A549 (cell line): ENCODE measurements around the gene PARD3B. TPM values are rescaled to one million over a fixed set of nuclear protein-coding genes. Genes with fewer than 3 reads are reported as not detected.

ENCODE experiments used
- ATAC-seq, 2 experiments: fragments of 200-7000 bp in 1 of 2; fragments of >200 bp in 1 of 2; cut with Nextera tagmentation in 1 of 2; cut with Tn5 transposase in 1 of 2; 3 replicates each; pipeline versions ENCODE4 v1.8.0 to v1.9.1; 2018 to 2020; ENCODE audit warnings: mild to moderate bottlenecking in 1 of 2, moderate library complexity in 1 of 2
- CTCF ChIA-PET: fragments of 300-600 bp; sonication (Branson Sonifier 250); formaldehyde crosslinking; extraction: SDS; loops from one replicate; lab custom pipeline; 2021; ENCODE audit warnings: antibody characterized with exemption, inconsistent platforms; lab: Yijun Ruan, JAX
- POLR2A ChIA-PET: fragments of 350-600 bp; formaldehyde crosslinking; extraction: SDS; loops from one replicate; lab custom pipeline; 2021; ENCODE audit warnings: antibody characterized with exemption, inconsistent platforms; lab: Yijun Ruan, JAX
- DNase-seq, 2 experiments: peaks; one replicate each; pipeline versions ENCODE4 v3.0.0 to v3.0.0-alpha.2; 2011 to 2016; ENCODE audit warnings: low read depth in 1 of 2, low spot score in 1 of 2
- FAIRE-seq: peaks from 2 replicates; lab custom pipeline; 2011; peaks lifted over from hg19 to GRCh38; lab: Jason Lieb, UNC
- H3K27ac ChIP-seq, 2 experiments: fragments of >200 bp; sonication (Bioruptor Twin); formaldehyde crosslinking; 3 replicates each; pipeline ENCODE4 v1.5.1; 2016 to 2017
- H3K4me1 ChIP-seq: fragments of >200 bp; sonication (Bioruptor Twin); formaldehyde crosslinking; 3 replicates; pipeline ENCODE4 v1.6.1; 2016
- H3K4me2 ChIP-seq: fragments of >200 bp; sonication (Bioruptor Twin); formaldehyde crosslinking; 3 replicates; pipeline ENCODE4 v1.6.1; 2016
- H3K4me3 ChIP-seq: fragments of >200 bp; sonication (Bioruptor Twin); formaldehyde crosslinking; 3 replicates; pipeline ENCODE4 v1.5.1; 2016
- H3K9me3 ChIP-seq: fragments of >200 bp; sonication (Bioruptor Twin); formaldehyde crosslinking; 3 replicates; pipeline ENCODE4 v1.6.1; 2016
- ATOH8 ChIP-seq: fragments of 250-450 bp; sonication (Bioruptor Pico); IDR thresholded peaks from 2 replicates; pipeline ENCODE4 v1.5.0; 2020; ENCODE audit warnings: low read depth, mild to moderate bottlenecking, moderate library complexity
- CBX8 ChIP-seq: fragments of 200-600 bp; sonication (generic); IDR thresholded peaks from 2 replicates; pipeline ENCODE4 v1.6.1; 2016
- CEBPB ChIP-seq, 2 experiments: fragments of >200 bp in 1 of 2; sonication (Bioruptor Twin) in 1 of 2; formaldehyde crosslinking in 1 of 2; IDR thresholded peaks; 2 replicates each; pipeline ENCODE4 v1.6.1; 2012 to 2016
- EHF ChIP-seq: fragments of 250-450 bp; sonication (Bioruptor Pico); IDR thresholded peaks from 2 replicates; pipeline ENCODE4 v1.5.0; 2020; ENCODE audit warnings: mild to moderate bottlenecking
- EHMT2 ChIP-seq: fragments of 200-600 bp; sonication (generic); IDR thresholded peaks from 2 replicates; pipeline ENCODE4 v1.6.1; 2016; ENCODE audit warnings: antibody characterized with exemption, low read depth, mild to moderate bottlenecking, moderate library complexity
- EP300 ChIP-seq, 2 experiments: fragments of >200 bp; sonication (Bioruptor Twin); formaldehyde crosslinking; IDR thresholded peaks; 2 replicates in 1 of 2; 3 replicates in 1 of 2; pipeline ENCODE4 v1.6.1; 2016 to 2017
- FOSL2 ChIP-seq, 2 experiments: fragments of 450-650 bp in 1 of 2; fragments of >200 bp in 1 of 2; sonication (Bioruptor Twin) in 1 of 2; formaldehyde crosslinking; IDR thresholded peaks; 2 replicates each; pipeline versions ENCODE4 v1.5.0 to v1.6.1; 2016 to 2020; ENCODE audit warnings: mild to moderate bottlenecking in 1 of 2, moderate library complexity in 1 of 2
- HDAC2 ChIP-seq: fragments of 200-600 bp; sonication (generic); IDR thresholded peaks from 2 replicates; pipeline ENCODE4 v1.6.1; 2016
- HEYL ChIP-seq: fragments of 250-450 bp; sonication (Bioruptor Pico); IDR thresholded peaks from 2 replicates; pipeline ENCODE4 v1.8.0; 2021; ENCODE audit warnings: mild to moderate bottlenecking, moderate library complexity
- HMGXB4 ChIP-seq: fragments of 250-450 bp; sonication (Bioruptor Pico); IDR thresholded peaks from 2 replicates; pipeline ENCODE4 v1.5.0; 2021; ENCODE audit warnings: mild to moderate bottlenecking, moderate library complexity, borderline replicate concordance
- JUNB ChIP-seq: fragments of >200 bp; sonication (Bioruptor Twin); formaldehyde crosslinking; IDR thresholded peaks from 2 replicates; pipeline ENCODE4 v1.6.1; 2016
- MAX ChIP-seq: IDR thresholded peaks from 2 replicates; pipeline ENCODE4 v1.6.1; 2012
- MYC ChIP-seq: IDR thresholded peaks from 2 replicates; pipeline ENCODE4 v1.6.1; 2012; ENCODE audit warnings: mild to moderate bottlenecking, inconsistent platforms, low read length, improper control_type of control experiment, borderline replicate concordance
- NR3C1 ChIP-seq: fragments of >200 bp; sonication (Bioruptor Twin); formaldehyde crosslinking; IDR thresholded peaks from 3 replicates; pipeline ENCODE4 v1.6.1; 2017
- RAD21 ChIP-seq, 2 experiments: fragments of >200 bp in 1 of 2; sonication (Bioruptor Twin) in 1 of 2; formaldehyde crosslinking in 1 of 2; IDR thresholded peaks in 1 of 2; conservative IDR thresholded peaks in 1 of 2; 2 replicates in 1 of 2; 3 replicates in 1 of 2; pipeline ENCODE4 v1.6.1; 2012 to 2018; ENCODE audit warnings: inconsistent platforms in 1 of 2
- REST ChIP-seq: fragments of 200-600 bp; sonication (generic); IDR thresholded peaks from 2 replicates; pipeline ENCODE4 v1.6.1; 2016; ENCODE audit warnings: antibody characterized with exemption, mild to moderate bottlenecking, moderate library complexity
- RNF2 ChIP-seq: fragments of 200-600 bp; sonication (generic); IDR thresholded peaks from 2 replicates; pipeline ENCODE4 v1.6.1; 2016; ENCODE audit warnings: low read depth, mild to moderate bottlenecking, antibody characterized with exemption, moderate library complexity, borderline replicate concordance
- TFCP2L1 ChIP-seq: fragments of 250-450 bp; sonication (Bioruptor Pico); IDR thresholded peaks from 2 replicates; pipeline ENCODE4 v1.5.0; 2021; ENCODE audit warnings: mild to moderate bottlenecking
- ZFP36 ChIP-seq: fragments of 450-650 bp; IDR thresholded peaks from 2 replicates; pipeline ENCODE4 v1.6.1; 2014; ENCODE audit warnings: borderline replicate concordance; ENCODE audit not compliant: partially characterized antibody
- WGBS: methylation state at CpG from one replicate; pipeline ENCODE4 v1.1.6; 2017; ENCODE audit errors: missing lambda C conversion rate; 5-methylcytosine and 5-hydroxymethylcytosine counted together
- polyA plus RNA-seq, 4 experiments: library from polyadenylated mRNA; depleted of rRNA in 3 of 4; stranded (reverse); fragments of >200 nt; fragmentation: RNase III in 1 of 4; extraction: RNeasy Plus Mini Kit Qiagen cat#74134 plus additional on column Dnase treatment in 1 of 4; gene quantifications; 2 replicates in 3 of 4; 3 replicates in 1 of 4; pipeline ENCODE4 v1.2.3, GENCODE V29; 2011 to 2017

Gene PARD3B
- polyA plus RNA-seq, 2 of the 4 experiments (the other 2 are of a cell fraction): 1.2 to 2.4 TPM

- WGBS: 47% methylated on average over 4 of the region's 4 CpGs
- H3K4me3 ChIP-seq: no peak overlapping the region
- ChIA-PET POLR2A (no interaction called here), CTCF (interaction anchor here (0.7 kb wide), 1 partner anchor 18 kb away, joined by 3 read pairs; no protein-coding TSS in a partner anchor)
- H3K9me3 ChIP-seq: no peaks in the 10 kb centered on the region
- DNase-seq: no peak
- TF ChIP-seq CEBPB (IDR thresholded peaks at IDR 0.05) (no peak), MAX (no peak), ZFP36 (no peak), REST (no peak), HDAC2 (no peak), ATOH8 (no peak), EHF (CRISPR knock-in tag) (no peak), JUNB (no peak), FOSL2 (IDR thresholded peaks at IDR 0.05) (no peak), FOSL2 (CRISPR knock-in tag; IDR thresholded peaks at IDR 0.05) (no peak), TFCP2L1 (CRISPR knock-in tag) (no peak)
- no peak for ATAC-seq
- no peak for FAIRE-seq
- no peaks in the 10 kb centered on the region for H3K4me1 ChIP-seq
- no peak overlapping the region for H3K27ac ChIP-seq
- H3K4me2 ChIP-seq: no peak overlapping the region
Measured at GRCh38 chr2:205343103-205343502, 797.8 kb downstream of the PARD3B start.

GRCh38 chr2:205346649-205347048, 801.4 kb downstream of the PARD3B start:
- WGBS: 81% methylated on average over 2 of the region's 2 CpGs
- ATAC-seq (no peak), DNase-seq (no peak), FAIRE-seq (no peak)
- no peak for TF ChIP-seq REST
- no peak for TF ChIP-seq ATOH8
- TF ChIP-seq EHMT2: no peak
- TF ChIP-seq RAD21 (conservative IDR thresholded peaks at IDR 0.05 in 1 of 2, IDR thresholded peaks at IDR 0.05 in 1 of 2): no peak
- TF ChIP-seq NR3C1: no peak
- TF ChIP-seq EP300 (IDR thresholded peaks at IDR 0.05): no peak
- no peak for TF ChIP-seq HDAC2
- no peak for TF ChIP-seq RNF2
- no peak for TF ChIP-seq HMGXB4 (CRISPR knock-in tag)
- no peak for TF ChIP-seq CBX8
- no peak for TF ChIP-seq MYC
- no peak for TF ChIP-seq HEYL (CRISPR knock-in tag)
- ChIA-PET POLR2A (no interaction called here), CTCF (no interaction called here)
- Histone ChIP-seq H3K9me3 (no peaks in the 10 kb centered on the region), H3K4me2 (no peak overlapping the region), H3K4me3 (no peak overlapping the region), H3K4me1 (no peaks in the 10 kb centered on the region), H3K27ac (no peak overlapping the region)
